Measurements from ENCODE around the gene KRT72.

KRT72 gene

GRCh38 chr12:52575256-52575655 is 26.0 kb downstream of the KRT72 start:
- DNase-seq: no peak

- DNase-seq: no peak
Measured at GRCh38 chr12:52573743-52574142, 27.5 kb downstream of the KRT72 start, which contains the start of gene KRT74. KRT74 (minus strand) TSS chr12:52573843; CDS start chr12:52573777, 66 bp downstream.

- no peak for DNase-seq
Measured at GRCh38 chr12:52573306-52573705, 28.0 kb downstream of the KRT72 start.

GRCh38 chr12:52570511-52570910 is 30.8 kb downstream of the KRT72 start:
- no peak for DNase-seq

GRCh38 chr12:52568111-52568510 is 33.2 kb downstream of the KRT72 start:
- no peak for DNase-seq

- DNase-seq: no peak
Measured at GRCh38 chr12:52566847-52567291, 34.4 kb downstream of the KRT72 start.

- DNase-seq: no peak
Measured at GRCh38 chr12:52564582-52564981, 36.7 kb downstream of the KRT72 start.

GRCh38 chr12:52561880-52562449 is 39.3 kb downstream of the KRT72 start:
- DNase-seq: no peak

GRCh38 chr12:52559979-52560378 is 41.3 kb downstream of the KRT72 start:
- DNase-seq: no peak

GRCh38 chr12:52558781-52559445 is 42.4 kb downstream of the KRT72 start:
- no peak for DNase-seq

- no peak for DNase-seq
Measured at GRCh38 chr12:52557476-52557875, 43.8 kb downstream of the KRT72 start.

GRCh38 chr12:52555577-52555976 is 45.7 kb downstream of the KRT72 start:
- DNase-seq: no peak

GRCh38 chr12:52552681-52553195 is 48.5 kb downstream of the KRT72 start, which contains the start of gene KRT71:
KRT71 (minus strand) TSS chr12:52553145; CDS start chr12:52553077, 68 bp downstream.
- DNase-seq: no peak

- DNase-seq: no peak
Measured at GRCh38 chr12:52552055-52552454, 49.2 kb downstream of the KRT72 start.

- DNase-seq: no peak
Measured at GRCh38 chr12:52551216-52551865, 49.9 kb downstream of the KRT72 start.

GRCh38 chr12:52546126-52546525 is 55.1 kb downstream of the KRT72 start:
- DNase-seq: no peak

GRCh38 chr12:52543985-52544883 is 57.0 kb downstream of the KRT72 start:
- no peak for DNase-seq

- no peak for DNase-seq
Measured at GRCh38 chr12:52542785-52543318, 58.4 kb downstream of the KRT72 start.

- DNase-seq: no peak
Measured at GRCh38 chr12:52542157-52542556, 59.1 kb downstream of the KRT72 start.

GRCh38 chr12:52541709-52542108 is 59.6 kb downstream of the KRT72 start:
- DNase-seq: no peak

GRCh38 chr12:52540531-52540930 is 60.7 kb downstream of the KRT72 start:
- no peak for DNase-seq

- no peak for DNase-seq
Measured at GRCh38 chr12:52539821-52540173, 61.5 kb downstream of the KRT72 start.
